A549 (cell line): Measurements from ENCODE around the gene SV2A. TPM values are rescaled to one million over a fixed set of nuclear protein-coding genes. Genes with fewer than 3 reads are reported as not detected.
A peak's percentile ranks its signal among the peaks of the same experiment; 100 is the strongest.

Experiments used
- ATAC-seq, 2 experiments: fragments of 200-7000 bp in 1 of 2; fragments of >200 bp in 1 of 2; cut with Nextera tagmentation in 1 of 2; cut with Tn5 transposase in 1 of 2; 3 replicates each; pipeline versions ENCODE4 v1.8.0 to v1.9.1; 2018 to 2020; ENCODE audit warnings: mild to moderate bottlenecking in 1 of 2, moderate library complexity in 1 of 2
- CTCF ChIA-PET: fragments of 300-600 bp; sonication (Branson Sonifier 250); formaldehyde crosslinking; extraction: SDS; loops from one replicate; lab custom pipeline; 2021; ENCODE audit warnings: antibody characterized with exemption, inconsistent platforms; lab: Yijun Ruan, JAX
- POLR2A ChIA-PET: fragments of 350-600 bp; formaldehyde crosslinking; extraction: SDS; loops from one replicate; lab custom pipeline; 2021; ENCODE audit warnings: antibody characterized with exemption, inconsistent platforms; lab: Yijun Ruan, JAX
- DNase-seq, 2 experiments: peaks; one replicate each; pipeline versions ENCODE4 v3.0.0 to v3.0.0-alpha.2; 2011 to 2016; ENCODE audit warnings: low read depth in 1 of 2, low spot score in 1 of 2
- FAIRE-seq: peaks from 2 replicates; lab custom pipeline; 2011; peaks lifted over from hg19 to GRCh38; lab: Jason Lieb, UNC
- H3K27ac ChIP-seq, 2 experiments: fragments of >200 bp; sonication (Bioruptor Twin); formaldehyde crosslinking; 3 replicates each; pipeline ENCODE4 v1.5.1; 2016 to 2017
- H3K4me1 ChIP-seq: fragments of >200 bp; sonication (Bioruptor Twin); formaldehyde crosslinking; 3 replicates; pipeline ENCODE4 v1.6.1; 2016
- H3K4me2 ChIP-seq: fragments of >200 bp; sonication (Bioruptor Twin); formaldehyde crosslinking; 3 replicates; pipeline ENCODE4 v1.6.1; 2016
- H3K4me3 ChIP-seq: fragments of >200 bp; sonication (Bioruptor Twin); formaldehyde crosslinking; 3 replicates; pipeline ENCODE4 v1.5.1; 2016
- H3K9me3 ChIP-seq: fragments of >200 bp; sonication (Bioruptor Twin); formaldehyde crosslinking; 3 replicates; pipeline ENCODE4 v1.6.1; 2016
- BCL3 ChIP-seq: fragments of >200 bp; sonication (Bioruptor Twin); formaldehyde crosslinking; IDR thresholded peaks from 3 replicates; pipeline ENCODE4 v1.6.1; 2016
- CHD2 ChIP-seq: fragments of 150-350 bp; IDR thresholded peaks from 2 replicates; pipeline ENCODE4 v1.6.1; 2014; ENCODE audit warnings: low read length; ENCODE audit not compliant: partially characterized antibody
- CTCF ChIP-seq: fragments of >200 bp; sonication (Bioruptor Twin); formaldehyde crosslinking; IDR thresholded peaks from 3 replicates; pipeline ENCODE4 v1.5.1; 2016
- FOSB ChIP-seq: fragments of 250-450 bp; sonication (Bioruptor Pico); IDR thresholded peaks from 2 replicates; pipeline ENCODE4 v1.5.0; 2020; ENCODE audit warnings: mild to moderate bottlenecking, moderate library complexity
- FOXS1 ChIP-seq: fragments of 250-450 bp; sonication (Bioruptor Pico); IDR thresholded peaks from 2 replicates; pipeline ENCODE4 v1.5.0; 2020; ENCODE audit warnings: mild to moderate bottlenecking, moderate library complexity
- GATA3 ChIP-seq: IDR thresholded peaks from 2 replicates; pipeline ENCODE4 v1.6.1; 2012; ENCODE audit warnings: borderline replicate concordance
- HOXB13 ChIP-seq: fragments of 250-450 bp; sonication (Bioruptor Pico); IDR thresholded peaks from 2 replicates; pipeline ENCODE4 v1.5.0; 2020; ENCODE audit warnings: low read depth, mild to moderate bottlenecking, moderate library complexity
- HOXB5 ChIP-seq: fragments of 250-450 bp; sonication (Bioruptor Pico); IDR thresholded peaks from 2 replicates; pipeline ENCODE4 v1.5.0; 2020; ENCODE audit warnings: mild to moderate bottlenecking, moderate library complexity
- JUN ChIP-seq, 2 experiments: fragments of >200 bp; sonication (Bioruptor Twin); formaldehyde crosslinking; IDR thresholded peaks; 2 replicates in 1 of 2; 3 replicates in 1 of 2; pipeline ENCODE4 v1.6.1; 2016 to 2017
- KDM1A ChIP-seq: fragments of 200-600 bp; sonication (generic); IDR thresholded peaks from 2 replicates; pipeline ENCODE4 v1.6.1; 2016; ENCODE audit warnings: low read depth, mild to moderate bottlenecking
- KDM5A ChIP-seq: fragments of 200-600 bp; sonication (generic); IDR thresholded peaks from 2 replicates; pipeline ENCODE4 v1.6.1; 2016; ENCODE audit warnings: antibody characterized with exemption, mild to moderate bottlenecking
- MAFK ChIP-seq: fragments of 450-650 bp; IDR thresholded peaks from 2 replicates; pipeline ENCODE4 v1.6.1; 2014; ENCODE audit not compliant: partially characterized antibody
- MYC ChIP-seq: IDR thresholded peaks from 2 replicates; pipeline ENCODE4 v1.6.1; 2012; ENCODE audit warnings: mild to moderate bottlenecking, inconsistent platforms, low read length, improper control_type of control experiment, borderline replicate concordance
- NPAS2 ChIP-seq: fragments of 250-450 bp; sonication (Bioruptor Pico); IDR thresholded peaks from 2 replicates; pipeline ENCODE4 v1.8.0; 2022; ENCODE audit warnings: mild to moderate bottlenecking, moderate library complexity, borderline replicate concordance
- PHF8 ChIP-seq: fragments of 200-600 bp; sonication (generic); IDR thresholded peaks from 2 replicates; pipeline ENCODE4 v1.6.1; 2016; ENCODE audit warnings: low read depth, mild to moderate bottlenecking, antibody characterized with exemption, moderate library complexity, borderline replicate concordance
- RAD21 ChIP-seq, 2 experiments: fragments of >200 bp in 1 of 2; sonication (Bioruptor Twin) in 1 of 2; formaldehyde crosslinking in 1 of 2; IDR thresholded peaks in 1 of 2; conservative IDR thresholded peaks in 1 of 2; 2 replicates in 1 of 2; 3 replicates in 1 of 2; pipeline ENCODE4 v1.6.1; 2012 to 2018; ENCODE audit warnings: inconsistent platforms in 1 of 2
- RARB ChIP-seq: fragments of 250-450 bp; sonication (Bioruptor Pico); IDR thresholded peaks from 2 replicates; pipeline ENCODE4 v1.8.0; 2021; ENCODE audit warnings: mild to moderate bottlenecking, moderate library complexity
- SREBF2 ChIP-seq: fragments of 450-650 bp; IDR thresholded peaks from 2 replicates; pipeline ENCODE4 v1.6.1; 2014; ENCODE audit warnings: mild to moderate bottlenecking, moderate library complexity
- ZC3H11A ChIP-seq: fragments of 450-650 bp; IDR thresholded peaks from 2 replicates; pipeline ENCODE4 v1.6.1; 2014; ENCODE audit warnings: antibody characterized with exemption, mild to moderate bottlenecking
- WGBS: methylation state at CpG from one replicate; pipeline ENCODE4 v1.1.6; 2017; ENCODE audit errors: missing lambda C conversion rate; 5-methylcytosine and 5-hydroxymethylcytosine counted together
- polyA plus RNA-seq, 4 experiments: library from polyadenylated mRNA; depleted of rRNA in 3 of 4; stranded (reverse); fragments of >200 nt; fragmentation: RNase III in 1 of 4; extraction: RNeasy Plus Mini Kit Qiagen cat#74134 plus additional on column Dnase treatment in 1 of 4; gene quantifications; 2 replicates in 3 of 4; 3 replicates in 1 of 4; pipeline ENCODE4 v1.2.3, GENCODE V29; 2011 to 2017

Gene SV2A
- polyA plus RNA-seq, 2 of the 4 experiments (the other 2 are of a cell fraction): 0.05 to 0.13 TPM

DNA sequence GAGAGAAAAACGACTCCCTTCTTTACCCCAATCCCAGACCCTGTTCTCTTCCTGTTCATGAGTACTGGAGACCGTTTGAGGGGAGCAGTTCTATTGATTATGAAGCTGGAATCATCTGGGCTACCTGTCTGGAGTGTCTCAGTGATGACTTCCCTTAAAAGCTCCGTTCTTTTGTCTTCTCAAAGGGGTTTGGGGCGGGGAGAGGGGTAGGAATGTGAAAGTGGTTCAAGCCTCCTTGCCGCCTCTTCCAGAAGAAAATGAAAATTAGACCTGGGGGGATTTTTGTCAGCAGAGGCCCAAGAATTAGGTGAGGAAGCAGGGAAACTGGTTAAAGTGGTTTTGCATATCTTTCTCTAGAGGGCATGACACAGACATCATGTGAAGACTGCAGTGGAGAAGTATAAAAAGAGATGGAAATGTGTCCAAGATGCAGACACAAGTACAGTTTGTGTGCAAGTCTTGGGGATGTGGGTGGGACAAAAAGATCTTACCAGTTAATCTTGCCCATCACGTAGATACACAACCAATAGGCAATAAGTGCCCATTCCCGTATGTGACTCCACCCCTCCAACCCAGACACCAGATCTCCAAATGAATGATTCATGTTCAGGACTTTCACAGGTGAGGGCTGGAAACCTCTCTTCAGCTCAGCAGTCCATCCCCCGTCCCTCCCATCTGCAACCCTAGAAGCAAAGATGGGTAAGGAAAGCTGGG, 19.5 kb upstream of the SV2A start (continued):
- TF ChIP-seq FOSB (CRISPR knock-in tag): no peak
- TF ChIP-seq NPAS2 (CRISPR knock-in tag): no peak
- TF ChIP-seq KDM5A: no peak
- TF ChIP-seq MYC: no peak
- no peak for TF ChIP-seq KDM1A
- TF ChIP-seq HOXB5 (CRISPR knock-in tag): no peak
- TF ChIP-seq SREBF2: no peak
- peak; percentile 42; the same call in 1 of the 3 replicates for TF ChIP-seq BCL3

GRCh38 chr1:149936170-149936991, 18.7 kb upstream of the SV2A start, which contains the start of gene MTMR11:
TSS of gene MTMR11 (minus strand) at chr1:149936879. CDS start at chr1:149936647, 232 bp downstream.
- ATAC-seq (peak; percentile 69 to 80), FAIRE-seq (no peak), DNase-seq (peak; percentile 55 to 66)
- under 1% methylated on average over 18 of the region's 18 CpGs for WGBS
- Histone ChIP-seq H3K4me1 (peaks cover 43% of the 10 kb centered on the region), H3K4me3 (peak within 1 kb of the TSS; percentile 65), H3K9me3 (no peaks in the 10 kb centered on the region), H3K27ac (peak within 1 kb of the TSS; percentile 94), H3K4me2 (peak within 1 kb of the TSS; percentile 98)
- CTCF ChIA-PET: interaction anchor here (0.6 to 1.7 kb wide), 6 partner anchors 11 to 233 kb away, joined by 3 to 8 read pairs (median 4); a partner anchor contains a TSS
- TF ChIP-seq KDM1A (0 out of 2 replicates have a peak, but pooled peaks have one; percentile 21), MAFK (no peak)
- TF ChIP-seq, all 56 proteins: peak for 1
- POLR2A ChIA-PET: interaction anchor here (2.2 to 4.6 kb wide), 2 partner anchors 8 to 49 kb away, joined by 12 to 70 read pairs; partner anchors contain the start of gene SF3B4

GRCh38 chr1:149934356-149934755, 16.7 kb upstream of the SV2A start:
- no peak overlapping the region for H3K4me3 ChIP-seq
- no peak for DNase-seq
- CTCF ChIA-PET: interaction anchor here (0.7 to 2.7 kb wide), 2 partner anchors 28 to 46 kb away, joined by 4 to 12 read pairs; a partner anchor contains a TSS
- H3K4me1 ChIP-seq: peaks cover 29% of the 10 kb centered on the region
- ATAC-seq: no peak
- no peaks in the 10 kb centered on the region for H3K9me3 ChIP-seq
- 91% methylated on average over 2 of the region's 2 CpGs for WGBS
- TF ChIP-seq RAD21 (conservative IDR thresholded peaks at IDR 0.05 in 1 of 2, IDR thresholded peaks at IDR 0.05 in 1 of 2) (no peak), PHF8 (no peak), CTCF (no peak), FOXS1 (no peak), JUN (IDR thresholded peaks at IDR 0.05) (no peak), FOSB (CRISPR knock-in tag) (no peak), GATA3 (no peak), BCL3 (no peak), NPAS2 (CRISPR knock-in tag) (no peak), KDM1A (no peak), HOXB13 (CRISPR knock-in tag) (no peak), CHD2 (no peak), ZC3H11A (no peak), RARB (CRISPR knock-in tag) (no peak)
- TF ChIP-seq, all 56 proteins: peak for 0
- H3K4me2 ChIP-seq: no peak overlapping the region
- POLR2A ChIA-PET: no interaction called here
- H3K27ac ChIP-seq: no peak overlapping the region
- no peak for FAIRE-seq
